Myocyte (in vitro differentiated cells): ENCODE data around the gene CDH13. TPM values are rescaled to one million over a fixed set of nuclear protein-coding genes. Genes with fewer than 3 reads are reported as not detected.

Source experiments
- DNase-seq: peaks from one replicate; pipeline ENCODE4 v3.0.0-alpha.2; 2012; ENCODE audit warnings: low read depth
- total RNA-seq: library from RNA; depleted of rRNA; stranded (reverse); fragments of >200 nt; gene quantifications from 2 replicates; pipeline ENCODE4 v1.2.3, GENCODE V29; 2014

The CDH13 gene
- total RNA-seq, 1 donor from 2014 or later: 160 TPM

DNA sequence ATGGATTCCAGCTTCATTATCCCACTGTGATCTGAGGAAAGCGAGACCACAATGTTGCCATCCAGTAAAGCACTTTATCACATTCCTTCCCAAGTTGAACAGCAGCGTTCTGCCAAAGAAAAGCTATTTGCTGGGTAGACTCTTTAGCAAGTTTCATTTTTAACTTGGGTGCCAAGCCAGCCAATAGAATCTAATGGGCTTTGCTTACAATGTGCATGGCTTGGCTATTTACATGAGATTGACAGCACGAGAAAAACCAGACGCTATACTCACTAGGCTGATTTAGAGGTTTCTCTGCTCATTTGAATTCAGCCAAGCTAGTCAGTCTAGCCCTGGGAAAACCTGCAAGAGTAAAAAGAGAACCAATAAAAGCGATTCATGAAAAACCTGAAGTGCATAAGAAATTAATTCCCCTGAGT is 108.9 kb downstream of the CDH13 start:
- peak; percentile 25 for DNase-seq

DNA sequence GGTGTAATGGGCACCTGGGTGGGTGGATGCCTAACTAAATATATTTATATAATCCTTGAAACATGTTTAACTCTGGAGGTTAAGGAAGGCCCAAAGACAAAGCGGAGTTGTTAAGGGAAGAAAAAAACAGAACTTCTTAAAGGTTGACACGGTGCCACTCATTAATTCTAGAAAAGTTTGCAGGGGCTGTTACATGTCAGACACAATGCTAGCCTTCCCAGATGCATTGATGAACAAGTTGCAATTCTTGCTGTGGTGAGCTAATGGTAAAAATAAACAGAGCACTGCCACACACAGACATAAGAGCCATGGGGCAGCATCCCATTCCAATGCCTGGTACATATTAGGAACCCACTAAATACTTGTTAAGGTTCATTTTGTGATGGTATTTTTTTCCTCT is 109.5 kb downstream of the CDH13 start:
- DNase-seq: peak; percentile 28

- no peak for DNase-seq
Observed at GRCh38 chr16:82738699-82739098, 111.9 kb downstream of the CDH13 start.

DNA sequence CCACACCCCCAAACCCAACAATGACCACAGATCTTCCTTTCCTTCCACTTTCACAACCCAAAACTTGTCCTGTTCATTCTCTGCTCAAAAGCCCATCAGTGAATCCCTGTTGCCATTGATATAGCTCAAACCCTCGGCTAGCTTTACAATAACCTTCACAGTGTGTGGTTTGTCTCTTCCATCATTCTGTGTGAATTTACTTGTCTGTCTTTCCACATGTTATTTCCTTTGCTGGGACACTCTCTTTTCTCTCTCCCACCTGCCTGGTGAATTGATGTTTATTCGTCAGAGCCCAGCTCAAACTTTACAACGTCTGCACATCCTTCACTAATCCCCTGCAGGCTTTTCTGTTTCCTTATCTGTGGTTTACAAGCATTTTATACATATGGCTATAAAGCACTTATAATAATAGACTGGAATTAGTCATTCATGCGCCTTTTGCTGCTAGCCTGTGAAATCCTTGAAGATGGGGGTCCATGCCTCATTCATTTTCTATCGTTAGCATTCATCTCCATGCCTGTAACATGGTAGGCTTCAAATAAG is 114.4 kb downstream of the CDH13 start:
- no peak for DNase-seq

DNA sequence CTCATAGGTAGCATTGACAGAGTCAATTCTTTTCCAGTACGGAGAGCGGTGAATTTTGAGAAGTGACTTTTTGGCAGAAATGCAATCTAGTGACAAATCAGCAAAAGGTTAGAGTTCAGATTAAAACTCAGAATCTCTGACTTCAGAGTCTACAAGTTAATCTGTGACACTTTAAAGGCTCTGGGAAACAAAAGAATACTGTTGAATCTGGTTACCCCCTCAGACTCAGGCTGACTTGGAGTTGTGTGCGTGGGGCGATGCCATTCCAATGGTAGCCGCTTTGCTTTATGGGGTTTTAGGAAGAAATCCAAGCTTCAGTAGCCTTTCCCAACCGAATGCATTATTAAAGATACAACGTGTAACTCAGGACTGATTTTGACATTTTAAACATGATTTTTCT is 118.2 kb downstream of the CDH13 start:
- DNase-seq: no peak

GRCh38 chr16:82748026-82748425 is 121.3 kb downstream of the CDH13 start:
- DNase-seq: peak; percentile 69

- DNase-seq: no peak
Observed at GRCh38 chr16:82750068-82750467, 123.3 kb downstream of the CDH13 start.

GRCh38 chr16:82751020-82751419 is 124.3 kb downstream of the CDH13 start:
- DNase-seq: no peak

GRCh38 chr16:82752172-82752571 is 125.4 kb downstream of the CDH13 start:
- no peak for DNase-seq

DNA sequence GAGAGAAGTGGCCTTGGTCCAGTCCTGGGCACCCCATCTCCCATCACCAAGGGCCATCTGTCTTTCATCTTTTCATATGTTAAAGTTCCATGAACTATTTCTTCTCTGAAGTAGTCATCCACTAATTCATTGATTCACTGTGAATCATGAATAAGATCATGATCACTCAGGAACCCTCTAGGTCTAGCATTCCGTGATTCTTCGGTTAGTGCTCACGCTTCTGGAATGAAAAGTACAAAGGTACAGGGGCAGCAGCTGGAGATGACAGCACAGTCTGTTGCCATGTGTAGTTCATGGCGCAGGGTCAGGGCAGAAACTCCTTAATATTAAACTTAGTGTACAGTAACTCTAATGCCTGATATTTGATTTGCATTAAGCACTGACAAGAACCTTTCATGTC is 127.1 kb downstream of the CDH13 start:
- no peak for DNase-seq

DNA sequence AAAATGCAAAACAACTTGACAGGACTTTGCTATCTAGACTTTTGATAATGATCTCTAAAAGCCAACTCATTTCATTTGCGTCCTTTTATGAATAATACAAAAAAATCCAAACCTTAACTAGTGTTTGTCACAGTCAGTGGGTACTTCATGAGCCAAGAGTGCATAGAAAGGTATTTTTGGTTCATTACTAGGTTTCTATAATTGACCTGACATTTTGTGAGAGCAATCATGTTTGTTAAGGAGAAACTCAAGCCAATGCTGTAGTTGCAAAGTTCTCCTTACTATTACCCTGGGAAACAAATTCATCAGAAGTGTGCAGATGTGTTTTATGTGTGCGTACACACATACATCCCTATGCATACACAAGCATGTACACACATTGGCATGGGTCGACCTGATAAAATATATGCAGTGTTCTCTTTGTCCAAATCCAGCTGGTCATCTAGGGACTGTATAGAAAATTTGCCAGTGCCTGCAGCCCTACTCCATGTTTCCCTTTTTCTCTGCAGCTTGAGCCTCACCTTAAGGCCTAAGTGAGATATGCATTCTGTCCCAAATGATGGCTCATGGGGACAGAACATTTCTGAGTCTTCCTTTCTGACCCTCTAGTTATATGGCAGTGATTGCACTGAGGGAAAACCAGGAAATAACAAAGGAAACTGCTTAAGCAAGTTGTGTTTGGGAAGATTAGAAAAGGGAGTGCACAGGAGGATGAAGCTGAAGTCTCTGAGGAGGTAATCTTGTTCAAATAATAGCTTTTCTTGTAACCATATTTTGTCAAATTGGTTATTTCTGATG is 128.1 kb downstream of the CDH13 start:
- DNase-seq: no peak

GRCh38 chr16:82755570-82756282 is 129.0 kb downstream of the CDH13 start:
- peak; percentile 7 for DNase-seq

DNA sequence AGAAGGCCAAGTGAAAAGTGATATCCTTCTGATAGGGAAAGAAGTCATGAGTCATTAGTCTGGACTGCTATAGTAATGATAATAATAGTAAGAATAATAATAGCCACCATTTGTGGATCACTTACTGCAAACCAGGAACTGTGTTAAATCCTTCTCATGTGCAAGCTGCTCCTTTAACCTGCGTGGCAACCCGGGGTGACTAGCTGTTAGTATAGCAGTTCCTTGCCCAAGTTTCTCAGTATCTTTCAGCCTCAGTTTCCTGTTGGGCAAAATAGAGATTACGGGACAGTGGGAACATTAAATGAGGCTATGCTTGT is 129.5 kb downstream of the CDH13 start:
- peak; percentile 53 for DNase-seq

- no peak for DNase-seq
Observed at GRCh38 chr16:82758406-82758805, 131.6 kb downstream of the CDH13 start.

DNA sequence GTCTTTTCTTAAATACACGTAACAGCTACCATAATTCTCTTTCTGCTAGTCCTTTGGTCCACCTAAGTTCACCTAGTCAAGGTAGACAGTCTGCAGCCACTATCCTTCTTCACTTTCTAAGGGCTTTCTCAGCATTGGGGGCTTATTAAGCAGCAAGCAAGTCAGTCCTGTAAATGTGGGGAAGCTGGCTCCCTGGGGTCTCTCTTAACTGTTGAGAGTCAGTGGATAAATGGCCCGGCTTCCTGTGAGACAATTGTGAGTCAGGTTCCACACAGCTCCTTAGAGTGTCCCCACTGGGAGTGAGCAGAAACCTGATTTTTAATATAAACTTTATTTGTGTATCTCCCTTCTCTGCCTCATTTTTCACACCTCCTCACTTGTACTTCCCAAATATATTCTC is 132.1 kb downstream of the CDH13 start:
- DNase-seq: no peak

- DNase-seq: peak; percentile 59
Observed at GRCh38 chr16:82761236-82761635, 134.5 kb downstream of the CDH13 start.

DNA sequence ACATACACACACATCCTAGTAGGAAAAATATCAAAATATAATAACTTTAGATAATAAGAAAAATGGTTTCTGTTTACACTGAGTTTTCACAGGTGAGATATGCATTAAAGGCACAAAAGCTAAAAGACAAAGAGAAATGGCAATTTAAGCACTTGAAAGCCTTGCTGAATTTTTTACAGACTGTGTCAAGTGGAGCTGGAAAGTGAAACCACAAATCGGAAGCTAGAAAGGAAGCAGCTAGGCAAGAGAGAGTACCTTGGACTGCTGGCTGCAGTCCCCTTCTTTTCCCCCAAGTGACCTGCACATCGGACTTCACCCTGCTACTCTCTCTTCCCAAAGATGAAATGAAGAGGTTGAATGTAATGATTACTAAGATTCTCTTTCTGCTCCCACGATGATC is 135.1 kb downstream of the CDH13 start:
- peak; percentile 30 for DNase-seq

- DNase-seq: no peak
Observed at GRCh38 chr16:82763371-82763770, 136.6 kb downstream of the CDH13 start.

DNA sequence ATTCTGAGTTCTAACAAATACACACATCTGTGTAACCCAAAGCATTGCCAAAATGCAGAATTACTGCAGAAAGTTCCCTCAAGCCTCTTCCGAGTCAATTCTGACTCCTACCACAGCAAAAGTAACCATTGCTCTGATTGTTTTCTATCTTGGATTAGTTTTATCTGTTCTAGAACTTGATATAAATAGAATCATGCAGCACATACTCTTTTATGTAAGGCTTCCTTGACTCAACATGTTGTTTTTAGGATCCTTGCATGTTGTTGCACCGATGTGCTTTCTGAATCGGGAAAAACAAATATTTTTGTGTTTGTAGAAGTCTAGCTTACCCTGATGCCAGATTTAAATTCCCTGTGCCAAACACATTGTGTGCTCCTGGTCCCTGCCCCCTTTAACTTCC is 140.4 kb downstream of the CDH13 start:
- DNase-seq: no peak

DNA sequence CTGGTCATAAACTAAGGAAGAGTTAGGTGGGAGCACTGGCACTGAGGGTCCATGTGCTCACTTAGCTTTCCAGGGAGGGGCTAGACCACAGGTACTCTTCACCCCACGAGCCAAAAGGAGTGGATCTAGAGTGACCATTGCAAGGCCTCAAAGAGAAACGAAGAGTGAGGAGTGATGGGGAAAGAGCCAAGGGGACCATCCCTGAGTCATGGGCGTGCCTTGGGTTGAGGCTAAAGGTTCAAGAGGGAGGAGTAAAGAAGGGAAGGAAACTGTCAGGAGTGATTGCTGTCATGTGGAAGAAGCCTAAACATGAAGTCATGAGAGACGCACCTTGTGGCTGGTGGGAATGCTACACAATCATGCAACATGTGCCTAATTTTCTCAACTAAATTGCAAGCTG is 141.0 kb downstream of the CDH13 start:
- no peak for DNase-seq

GRCh38 chr16:82769845-82770244 is 143.1 kb downstream of the CDH13 start:
- DNase-seq: peak; percentile 64

DNA sequence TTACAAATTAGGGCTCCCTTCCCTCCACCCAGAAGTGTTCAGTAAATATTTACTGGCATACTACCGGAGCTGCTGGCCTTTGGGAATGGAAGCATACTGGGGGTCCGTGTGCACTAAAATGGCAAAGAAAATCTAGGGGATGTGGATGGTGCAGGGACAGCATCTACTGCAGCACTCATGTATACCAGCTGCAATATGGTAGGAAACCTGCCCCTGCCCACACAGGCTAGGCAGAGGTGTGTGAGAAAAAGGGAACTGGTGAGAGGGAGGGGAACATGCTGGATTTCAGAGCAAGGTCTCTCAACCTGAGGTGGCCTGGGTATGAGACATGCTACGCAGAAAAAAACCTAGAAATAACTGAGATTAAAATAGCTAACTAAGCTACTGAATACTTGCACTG is 145.4 kb downstream of the CDH13 start:
- DNase-seq: no peak

GRCh38 chr16:82773018-82773417 is 146.2 kb downstream of the CDH13 start:
- peak; percentile 26 for DNase-seq
